Subcutaneous adipose tissue (tissue), 4 donors: ENCODE measurements around the gene COL5A2. TPM values are rescaled to one million over a fixed set of nuclear protein-coding genes. Genes with fewer than 3 reads are reported as not detected.

Experiments
- CTCF ChIP-seq: fragments of 450-650 bp; IDR thresholded peaks from one replicate; pipeline ENCODE4 v1.5.1; 2016; ENCODE audit warnings: low read depth, mild to moderate bottlenecking, control low read depth, antibody characterized with exemption, moderate library complexity
- total RNA-seq, 4 donors: library from RNA; depleted of rRNA; stranded (reverse); fragments of >200 nt; gene quantifications; one replicate each; pipeline ENCODE4 v1.1.0, GENCODE V29; 2016

The COL5A2 gene
- total RNA-seq, 4 donors from 2014 or later: 61.8 to 146 (median 97.2) TPM

- TF ChIP-seq CTCF: no peak
These were observed 97.1 kb downstream of the COL5A2 start for GRCh38 chr2:189082376-189082975.

- TF ChIP-seq CTCF: no peak
These were observed 103.0 kb downstream of the COL5A2 start for GRCh38 chr2:189076572-189076971.

GRCh38 chr2:189076120-189076519 lies 103.4 kb downstream of the COL5A2 start:
- TF ChIP-seq CTCF: no peak

- no peak for TF ChIP-seq CTCF
These were observed 105.1 kb downstream of the COL5A2 start for GRCh38 chr2:189074506-189074905.

GRCh38 chr2:189072036-189072435 lies 107.5 kb downstream of the COL5A2 start:
- no peak for TF ChIP-seq CTCF

GRCh38 chr2:189069855-189070619 lies 109.5 kb downstream of the COL5A2 start:
- no peak for TF ChIP-seq CTCF

- TF ChIP-seq CTCF: no peak
These were observed 113.5 kb downstream of the COL5A2 start for GRCh38 chr2:189066037-189066436.
